HG03175 (cell line): Measurements from ENCODE around the gene SMC3.

ENCODE experiments used
- ATAC-seq: cut with Tn5 transposase; IDR thresholded peaks from one replicate; pipeline ENCODE4 v1.9.1; 2021; ENCODE audit warnings: mild to moderate bottlenecking, moderate library complexity; ENCODE audit not compliant: unreplicated experiment

SMC3 gene

GRCh38 chr10:110643035-110643652, 75.6 kb downstream of the SMC3 start:
- no peak for ATAC-seq

- ATAC-seq: no peak
Observed at GRCh38 chr10:110643653-110644597, 76.4 kb downstream of the SMC3 start, which contains the start of gene RBM20. Gene RBM20, plus strand, starts transcription at chr10:110644336. Its CDS starts 119 bp downstream, at chr10:110644455.

GRCh38 chr10:110644598-110645462, 77.3 kb downstream of the SMC3 start:
- ATAC-seq: no peak

DNA sequence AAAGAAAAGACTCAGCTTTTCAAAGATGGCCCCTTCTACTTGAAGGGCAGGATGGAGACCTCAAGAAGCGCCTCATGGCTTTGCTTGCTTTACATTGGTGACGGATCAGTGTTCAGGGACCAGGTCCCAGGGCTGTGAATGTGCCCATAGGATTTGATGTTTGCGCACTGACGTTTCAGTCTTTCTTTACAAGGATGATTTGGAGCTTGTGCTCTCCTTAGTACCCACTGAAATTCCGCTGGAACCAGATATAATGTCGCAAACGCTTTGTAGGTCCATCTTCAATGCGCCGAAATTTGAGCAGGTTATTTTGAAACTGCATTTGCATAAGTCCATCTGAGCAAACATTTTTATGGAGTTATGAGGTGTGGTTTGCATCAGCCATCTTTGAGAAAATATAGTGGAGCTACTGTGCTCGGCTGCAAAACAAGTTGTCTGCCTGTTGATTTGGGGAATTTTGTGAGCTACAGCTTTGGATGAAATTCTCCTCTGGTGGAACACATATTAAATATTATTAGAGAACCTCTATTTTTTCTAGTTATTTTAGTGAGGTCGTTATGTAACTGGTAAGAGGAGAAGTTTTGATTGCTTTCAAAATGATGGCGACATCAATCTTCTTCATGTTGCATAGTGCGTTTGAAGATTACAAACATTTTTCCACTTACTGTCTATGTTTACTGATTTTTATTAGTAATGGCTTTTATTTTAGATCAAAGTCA, 79.1 kb downstream of the SMC3 start:
- ATAC-seq: no peak

DNA sequence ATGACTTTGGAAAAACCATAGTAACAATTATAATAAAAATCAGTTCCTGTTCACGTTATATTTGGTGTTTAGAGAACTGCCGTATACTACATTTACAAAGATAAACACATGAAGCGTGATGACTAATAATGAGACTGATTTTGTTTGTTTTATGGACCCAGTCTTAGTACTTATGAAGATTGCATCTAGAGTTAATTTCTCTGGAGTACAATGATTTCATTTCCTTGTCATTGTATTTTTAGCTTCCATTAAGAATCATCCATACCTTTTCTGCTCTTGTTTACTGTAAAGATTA, 79.6 kb downstream of the SMC3 start:
- ATAC-seq: no peak

GRCh38 chr10:110648692-110649346, 81.3 kb downstream of the SMC3 start:
- no peak for ATAC-seq

GRCh38 chr10:110649347-110650264, 82.1 kb downstream of the SMC3 start:
- ATAC-seq: no peak

- no peak for ATAC-seq
Observed at GRCh38 chr10:110650265-110650668, 82.8 kb downstream of the SMC3 start.

DNA sequence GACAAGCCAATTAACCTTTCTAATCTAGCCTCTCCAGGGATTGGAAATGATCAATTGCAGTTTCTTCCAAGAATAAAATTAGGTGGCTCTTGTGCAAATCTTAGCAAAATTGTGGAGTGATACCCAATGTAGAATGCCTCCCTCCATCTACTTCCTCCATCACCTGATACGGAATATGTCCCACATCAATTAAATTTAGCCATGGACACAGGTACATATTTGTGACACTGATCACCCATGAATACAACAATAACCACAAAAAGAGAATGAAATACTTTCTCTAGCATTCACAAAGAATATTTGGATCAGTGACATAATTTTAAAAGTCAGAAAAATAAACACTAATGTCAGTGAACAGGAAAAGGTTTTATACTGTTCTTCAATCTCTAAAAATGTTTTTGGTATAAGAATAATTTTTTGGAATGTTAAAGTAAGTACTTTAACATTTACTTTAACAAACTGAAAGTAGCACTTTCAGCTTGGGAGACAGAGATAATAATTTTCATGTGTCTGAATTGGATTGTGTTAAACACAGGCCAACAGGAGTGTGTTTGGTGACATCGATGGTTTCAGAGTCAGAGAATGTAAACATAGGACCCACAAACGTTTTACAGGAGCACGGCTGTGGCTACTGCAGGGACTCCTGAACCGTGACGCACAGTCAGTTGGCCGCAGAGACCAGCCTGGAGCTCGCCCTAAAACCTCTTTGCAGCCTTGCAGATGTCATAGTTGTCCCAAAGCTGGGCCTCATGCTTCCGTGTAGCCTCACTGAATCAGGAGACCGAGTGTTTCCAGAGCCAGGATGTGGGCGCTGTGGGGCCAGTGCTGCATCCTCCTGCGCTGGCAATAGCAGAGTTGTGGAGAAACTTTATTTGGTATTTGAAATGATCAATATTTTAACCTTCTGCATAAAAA, 83.8 kb downstream of the SMC3 start:
- peak; percentile 70 for ATAC-seq

DNA sequence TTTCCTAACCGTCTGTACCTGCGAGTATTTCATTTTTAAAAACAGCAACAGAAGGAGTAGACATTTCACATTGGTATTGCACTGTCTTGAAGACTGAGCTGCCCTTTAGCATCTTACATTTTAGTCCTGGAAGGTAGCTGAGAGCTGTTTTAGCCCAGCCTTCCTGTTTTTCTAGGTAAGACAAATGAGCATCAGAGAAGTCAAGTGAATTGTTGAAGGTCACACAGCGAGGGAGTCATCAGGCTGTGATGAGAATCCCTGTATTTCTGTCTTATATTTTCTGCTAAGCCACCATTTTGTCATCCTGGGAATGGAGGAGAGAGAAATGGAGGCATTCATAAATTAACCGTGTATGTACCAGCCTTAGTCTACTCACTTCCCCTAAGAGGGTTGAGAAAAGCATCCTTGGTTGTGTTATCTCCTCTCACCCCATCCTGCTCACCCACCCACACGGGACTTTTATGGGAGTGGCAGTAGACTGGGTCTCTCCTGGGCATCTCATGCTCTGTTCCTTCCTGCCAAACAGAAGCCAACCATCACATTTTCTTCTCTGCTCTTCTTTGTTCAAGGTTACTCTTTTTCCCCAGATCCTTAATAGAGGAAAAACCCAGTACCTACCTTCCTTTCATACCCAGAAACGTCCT, 85.1 kb downstream of the SMC3 start:
- no peak for ATAC-seq
